ENCODE results near the gene SBNO2. TPM values are rescaled to one million over a fixed set of nuclear protein-coding genes. Genes with fewer than 3 reads are reported as not detected.

SBNO2 gene
- total RNA-seq, 4 donors from 2014 or later: 14.9 to 67.2 (median 20.9) TPM

GRCh38 chr19:1133471-1133929, 40.6 kb downstream of the SBNO2 start:
- Histone ChIP-seq H3K4me3 (peak overlapping the region in 1 of 2 donors; percentile 67), H3K27ac (peak overlapping the region in 3 of 4 donors; percentile 86 to 87 (median 87)), H3K9me3 (no peaks in the 10 kb centered on the region), H3K36me3 (peaks cover 0 to 13% of the 10 kb centered on the region in 2 donors), H3K27me3 (no peaks in the 10 kb centered on the region), H3K4me1 (peaks cover 0 to 85% (median 36%) of the 10 kb centered on the region in 3 donors)
- TF ChIP-seq POLR2A (IDR thresholded peaks at IDR 0.05): no peak
- no peak for TF ChIP-seq EP300 (IDR thresholded peaks at IDR 0.05)
- TF ChIP-seq POLR2AphosphoS5 (IDR thresholded peaks at IDR 0.05): no peak
- TF ChIP-seq, protein P1, sequence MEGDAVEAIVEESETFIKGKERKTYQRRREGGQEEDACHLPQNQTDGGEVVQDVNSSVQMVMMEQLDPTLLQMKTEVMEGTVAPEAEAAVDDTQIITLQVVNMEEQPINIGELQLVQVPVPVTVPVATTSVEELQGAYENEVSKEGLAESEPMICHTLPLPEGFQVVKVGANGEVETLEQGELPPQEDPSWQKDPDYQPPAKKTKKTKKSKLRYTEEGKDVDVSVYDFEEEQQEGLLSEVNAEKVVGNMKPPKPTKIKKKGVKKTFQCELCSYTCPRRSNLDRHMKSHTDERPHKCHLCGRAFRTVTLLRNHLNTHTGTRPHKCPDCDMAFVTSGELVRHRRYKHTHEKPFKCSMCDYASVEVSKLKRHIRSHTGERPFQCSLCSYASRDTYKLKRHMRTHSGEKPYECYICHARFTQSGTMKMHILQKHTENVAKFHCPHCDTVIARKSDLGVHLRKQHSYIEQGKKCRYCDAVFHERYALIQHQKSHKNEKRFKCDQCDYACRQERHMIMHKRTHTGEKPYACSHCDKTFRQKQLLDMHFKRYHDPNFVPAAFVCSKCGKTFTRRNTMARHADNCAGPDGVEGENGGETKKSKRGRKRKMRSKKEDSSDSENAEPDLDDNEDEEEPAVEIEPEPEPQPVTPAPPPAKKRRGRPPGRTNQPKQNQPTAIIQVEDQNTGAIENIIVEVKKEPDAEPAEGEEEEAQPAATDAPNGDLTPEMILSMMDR (IDR thresholded peaks at IDR 0.05): no peak
- no peak for ATAC-seq
- WGBS, 2 donors (ENCODE audit: low coverage in 1 of 2): no CpG with 5 or more reads among the region's 25 CpGs

DNA sequence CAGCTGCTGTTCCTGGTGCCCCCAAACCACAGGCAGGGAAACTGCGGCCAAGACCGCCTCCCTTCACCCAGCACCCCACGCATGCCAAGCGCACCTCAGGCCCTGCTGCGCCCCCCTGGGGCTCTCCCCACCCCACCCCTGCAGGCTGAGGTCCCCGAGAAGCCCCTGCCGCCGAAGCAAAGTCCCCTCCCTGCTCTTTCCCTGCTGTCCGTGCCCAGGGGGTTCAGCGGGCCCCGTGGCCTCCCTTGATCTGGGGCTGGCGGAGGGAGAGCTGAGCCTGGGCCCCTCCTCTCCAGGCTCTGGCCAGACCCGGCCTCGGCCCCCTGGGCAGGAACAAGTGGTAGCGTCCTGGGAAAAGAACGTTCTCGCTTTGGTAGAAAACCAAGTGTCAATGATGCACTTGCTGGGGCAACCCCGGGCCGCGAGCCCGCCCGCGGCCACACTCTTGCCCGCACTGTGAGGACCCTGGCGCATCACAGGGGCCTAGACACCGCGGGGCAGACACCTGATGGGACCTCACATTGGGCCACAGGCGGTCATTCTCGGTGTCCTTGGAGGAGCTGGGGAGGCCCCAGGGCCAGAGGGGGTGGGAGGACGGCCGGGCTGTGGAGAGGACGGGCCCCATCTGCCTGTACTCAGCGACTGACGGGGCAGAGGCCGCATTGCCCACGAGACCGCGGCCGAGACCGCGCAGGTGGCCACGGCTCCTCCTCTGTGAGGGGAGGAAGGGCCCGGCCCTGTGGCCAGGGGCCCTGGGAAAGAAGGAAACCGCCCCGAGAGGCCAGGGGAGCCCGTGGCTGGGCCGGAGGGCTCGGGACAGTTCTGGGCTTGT, 41.3 kb downstream of the SBNO2 start:
- peaks cover 0 to 18% of the 10 kb centered on the region in 2 donors for H3K36me3 ChIP-seq
- H3K9me3 ChIP-seq: no peaks in the 10 kb centered on the region
- H3K4me1 ChIP-seq: peaks cover 0 to 85% (median 36%) of the 10 kb centered on the region in 3 donors
- 80% methylated on average over 1 of the region's 48 CpGs; no CpG with 5 or more reads in 1 of the 2 donors for WGBS, 2 donors (ENCODE audit: low coverage in 1 of 2)
- peak overlapping the region; percentile 54 to 87 (median 86) for H3K27ac ChIP-seq
- no peak for ATAC-seq
- peak overlapping the region; percentile 42 to 67 for H3K4me3 ChIP-seq
- TF ChIP-seq, protein P1 (IDR thresholded peaks at IDR 0.05): no peak
- TF ChIP-seq POLR2A (IDR thresholded peaks at IDR 0.05) (no peak), EP300 (IDR thresholded peaks at IDR 0.05) (no peak), POLR2AphosphoS5 (IDR thresholded peaks at IDR 0.05) (no peak)
- H3K27me3 ChIP-seq: no peaks in the 10 kb centered on the region

DNA sequence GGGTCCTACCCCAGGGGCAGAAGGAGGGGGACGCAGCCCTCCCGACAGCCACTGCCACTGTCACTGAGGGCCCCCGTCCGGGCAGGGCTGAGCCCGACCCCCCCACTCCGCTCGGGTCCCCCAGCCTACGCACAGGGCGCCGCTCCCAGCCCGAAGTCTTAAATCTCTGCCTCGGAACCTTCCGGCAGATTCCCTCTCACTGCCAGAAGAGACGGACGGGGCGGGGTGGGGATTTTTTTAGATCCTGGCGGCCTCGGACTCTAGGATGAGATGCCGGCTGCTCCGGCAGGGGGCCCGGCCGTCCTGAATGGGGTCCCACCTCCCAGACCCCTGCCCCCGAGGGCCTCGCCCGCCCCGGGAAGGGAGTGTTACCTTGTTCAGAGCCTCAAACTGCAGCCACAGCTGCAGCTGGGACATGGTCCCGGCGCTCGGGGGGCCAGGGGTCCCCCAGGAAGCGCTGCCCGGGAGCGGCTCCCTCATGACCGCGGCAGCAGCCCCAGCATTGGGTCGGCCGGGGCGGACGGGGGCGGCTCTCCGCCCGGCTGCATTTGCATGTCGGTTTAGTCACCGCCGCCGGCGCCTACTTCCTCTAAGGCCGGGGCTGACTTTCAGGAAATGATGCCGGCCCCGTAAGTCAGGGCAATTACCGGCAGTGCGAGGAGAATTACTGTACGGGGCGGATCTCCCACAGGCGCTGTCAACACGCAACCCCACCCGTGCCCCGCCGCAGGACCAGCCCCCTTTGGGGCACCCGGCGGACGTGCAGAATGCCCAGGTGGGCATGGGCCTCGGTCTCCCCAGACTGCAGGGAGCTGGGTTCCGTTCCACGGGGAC, 42.1 kb downstream of the SBNO2 start:
- TF ChIP-seq POLR2A (IDR thresholded peaks at IDR 0.05) (peak in 1 of 2 donors; percentile 35), EP300 (IDR thresholded peaks at IDR 0.05) (peak; percentile 10), POLR2AphosphoS5 (IDR thresholded peaks at IDR 0.05) (peak; percentile 96)
- TF ChIP-seq, protein P1 (IDR thresholded peaks at IDR 0.05): peak in 2 of 4 experiments; percentile 12 to 47
- H3K4me3 ChIP-seq: peak overlapping the region; percentile 42 to 67
- H3K27ac ChIP-seq: peak overlapping the region; percentile 54 to 87 (median 86)
- peaks cover 0 to 85% (median 36%) of the 10 kb centered on the region in 3 donors for H3K4me1 ChIP-seq
- peaks cover 0 to 27% of the 10 kb centered on the region in 2 donors for H3K36me3 ChIP-seq
- peak; percentile 86 for ATAC-seq
- H3K9me3 ChIP-seq: no peaks in the 10 kb centered on the region
- H3K27me3 ChIP-seq: no peaks in the 10 kb centered on the region
- WGBS, 2 donors (ENCODE audit: low coverage in 1 of 2): no CpG with 5 or more reads among the region's 64 CpGs

GRCh38 chr19:1130771-1131717, 43.0 kb downstream of the SBNO2 start:
- no peaks in the 10 kb centered on the region for H3K27me3 ChIP-seq
- TF ChIP-seq, protein P1 (IDR thresholded peaks at IDR 0.05): no peak
- H3K9me3 ChIP-seq: no peaks in the 10 kb centered on the region
- ATAC-seq: peak; percentile 3
- H3K27ac ChIP-seq: peak overlapping the region; percentile 54 to 87 (median 86)
- WGBS, 2 donors (ENCODE audit: low coverage in 1 of 2): 58% methylated on average over 7 of the region's 22 CpGs; no CpG with 5 or more reads in 1 of the 2 donors
- peak overlapping the region; percentile 42 to 67 for H3K4me3 ChIP-seq
- peaks cover 0 to 85% (median 28%) of the 10 kb centered on the region in 3 donors for H3K4me1 ChIP-seq
- peaks cover 0 to 31% of the 10 kb centered on the region in 2 donors for H3K36me3 ChIP-seq

Data from gastroesophageal sphincter (tissue), 4 donors.